Neural crest cell (in vitro differentiated cells): ENCODE data around the gene CELSR2. TPM values are rescaled to one million over a fixed set of nuclear protein-coding genes. Genes with fewer than 3 reads are reported as not detected.
A peak's percentile ranks its signal among the peaks of the same experiment; 100 is the strongest.

Source experiments
- DNase-seq: peaks from one replicate; pipeline ENCODE4 v3.0.0; 2021; ENCODE audit warnings: low read depth, mixed read lengths, low spot score
- H3K27ac Mint-ChIP-seq: one replicate; pipeline ENCODE4 v1.8.0; 2021; ENCODE audit warnings: mild to moderate bottlenecking, mixed read lengths; ENCODE audit not compliant: unreplicated experiment
- H3K27me3 Mint-ChIP-seq: 2 replicates; pipeline ENCODE4 v1.8.0; 2021; ENCODE audit warnings: low read depth, mild to moderate bottlenecking, mixed read lengths
- H3K36me3 Mint-ChIP-seq: 2 replicates; pipeline ENCODE4 v1.8.0; 2021; ENCODE audit warnings: low read depth, mild to moderate bottlenecking, mixed read lengths
- H3K4me1 Mint-ChIP-seq: 2 replicates; pipeline ENCODE4 v1.8.0; 2021; ENCODE audit warnings: mixed read lengths
- H3K4me3 Mint-ChIP-seq: one replicate; pipeline ENCODE4 v1.8.0; 2021; ENCODE audit warnings: mild to moderate bottlenecking, mixed read lengths
- H3K9me3 Mint-ChIP-seq: 2 replicates; pipeline ENCODE4 v1.8.0; 2021; ENCODE audit warnings: mixed read lengths
- CTCF ChIP-seq: fragments of 200-600 bp; sonication (generic); conservative IDR thresholded peaks from 2 replicates; pipeline ENCODE4 v1.5.0; 2021; ENCODE audit warnings: antibody characterized with exemption, mild to moderate bottlenecking
- total RNA-seq: library from RNA; stranded (reverse); gene quantifications from 2 replicates; pipeline ENCODE4 v1.2.1, GENCODE V29; 2021

CELSR2 gene
- total RNA-seq, 1 donor from 2014 or later = 97.1 TPM

- TF ChIP-seq CTCF = no peak
- Mint-ChIP-seq H3K36me3 (peaks cover 16% of the 10 kb centered on the region), H3K27me3 (no peaks in the 10 kb centered on the region), H3K4me3 (peak overlapping the region; percentile 91), H3K27ac (no peak overlapping the region), H3K4me1 (peaks cover 58% of the 10 kb centered on the region), H3K9me3 (no peaks in the 10 kb centered on the region)
- no peak for DNase-seq
Measured at GRCh38 chr1:109250454-109251276, 1.3 kb downstream of the CELSR2 start.

GRCh38 chr1:109251277-109252166 lies 2.2 kb downstream of the CELSR2 start:
- Mint-ChIP-seq H3K27ac (no peak overlapping the region), H3K36me3 (peaks cover 20% of the 10 kb centered on the region), H3K9me3 (no peaks in the 10 kb centered on the region), H3K4me3 (peak overlapping the region; percentile 91), H3K27me3 (no peaks in the 10 kb centered on the region), H3K4me1 (peaks cover 63% of the 10 kb centered on the region)
- no peak for TF ChIP-seq CTCF
- no peak for DNase-seq

DNA sequence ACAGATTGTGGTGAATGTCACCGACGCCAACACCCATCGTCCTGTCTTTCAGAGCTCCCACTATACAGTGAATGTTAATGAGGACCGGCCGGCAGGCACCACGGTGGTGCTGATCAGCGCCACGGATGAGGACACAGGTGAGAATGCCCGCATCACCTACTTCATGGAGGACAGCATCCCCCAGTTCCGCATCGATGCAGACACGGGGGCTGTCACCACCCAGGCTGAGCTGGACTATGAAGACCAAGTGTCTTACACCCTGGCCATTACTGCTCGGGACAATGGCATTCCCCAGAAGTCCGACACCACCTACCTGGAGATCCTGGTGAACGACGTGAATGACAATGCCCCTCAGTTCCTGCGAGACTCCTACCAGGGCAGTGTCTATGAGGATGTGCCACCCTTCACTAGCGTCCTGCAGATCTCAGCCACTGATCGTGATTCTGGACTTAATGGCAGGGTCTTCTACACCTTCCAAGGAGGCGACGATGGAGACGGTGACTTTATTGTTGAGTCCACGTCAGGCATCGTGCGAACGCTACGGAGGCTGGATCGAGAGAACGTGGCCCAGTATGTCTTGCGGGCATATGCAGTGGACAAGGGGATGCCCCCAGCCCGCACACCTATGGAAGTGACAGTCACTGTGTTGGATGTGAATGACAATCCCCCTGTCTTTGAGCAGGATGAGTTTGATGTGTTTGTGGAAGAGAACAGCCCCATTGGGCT lies 3.0 kb downstream of the CELSR2 start:
- Mint-ChIP-seq H3K36me3 (peaks cover 20% of the 10 kb centered on the region), H3K9me3 (no peaks in the 10 kb centered on the region), H3K4me1 (peaks cover 65% of the 10 kb centered on the region), H3K4me3 (peak overlapping the region; percentile 91), H3K27ac (peak overlapping the region; percentile 57), H3K27me3 (no peaks in the 10 kb centered on the region)
- TF ChIP-seq CTCF = no peak
- no peak for DNase-seq

DNA sequence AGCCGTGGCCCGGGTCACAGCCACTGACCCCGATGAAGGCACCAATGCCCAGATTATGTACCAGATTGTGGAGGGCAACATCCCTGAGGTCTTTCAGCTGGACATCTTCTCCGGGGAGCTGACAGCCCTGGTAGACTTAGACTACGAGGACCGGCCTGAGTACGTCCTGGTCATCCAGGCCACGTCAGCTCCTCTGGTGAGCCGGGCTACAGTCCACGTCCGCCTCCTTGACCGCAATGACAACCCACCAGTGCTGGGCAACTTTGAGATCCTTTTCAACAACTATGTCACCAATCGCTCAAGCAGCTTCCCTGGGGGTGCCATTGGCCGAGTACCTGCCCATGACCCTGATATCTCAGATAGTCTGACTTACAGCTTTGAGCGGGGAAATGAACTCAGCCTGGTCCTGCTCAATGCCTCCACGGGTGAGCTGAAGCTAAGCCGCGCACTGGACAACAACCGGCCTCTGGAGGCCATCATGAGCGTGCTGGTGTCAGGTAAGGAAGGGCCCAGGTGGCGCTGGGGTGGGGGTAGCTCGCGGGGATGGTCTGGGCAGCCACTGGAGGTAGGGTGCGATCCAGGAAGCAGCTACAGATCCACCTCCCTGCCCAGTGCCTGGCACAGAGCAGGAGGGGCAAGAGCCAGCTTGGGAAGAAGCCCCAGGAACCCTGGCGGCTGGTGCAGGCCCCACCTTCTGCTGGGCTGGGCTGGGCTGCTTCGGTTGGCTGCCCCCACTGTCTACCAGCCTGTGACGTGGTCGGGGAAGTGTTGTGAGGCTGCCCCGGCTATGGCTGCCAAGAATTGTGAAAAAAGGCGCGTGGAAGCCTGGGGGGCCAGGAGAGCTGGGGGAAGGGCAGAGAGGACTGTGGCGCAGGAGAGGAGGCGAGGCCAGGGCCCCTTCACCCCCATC lies 3.8 kb downstream of the CELSR2 start:
- Mint-ChIP-seq H3K27ac (peak overlapping the region; percentile 98), H3K4me1 (peaks cover 74% of the 10 kb centered on the region), H3K4me3 (peak overlapping the region; percentile 91), H3K27me3 (no peaks in the 10 kb centered on the region), H3K36me3 (peaks cover 20% of the 10 kb centered on the region), H3K9me3 (no peaks in the 10 kb centered on the region)
- no peak for TF ChIP-seq CTCF
- DNase-seq = no peak
